Measurements from ENCODE around the gene CAMK1D.

The CAMK1D gene

GRCh38 chr10:12825260-12825849, 476.0 kb downstream of the CAMK1D start:
- TF ChIP-seq GATA3 (IDR thresholded peaks at IDR 0.05; ENCODE audit: low read depth, low read length), result no peak
- no peak for TF ChIP-seq GATA2 (IDR thresholded peaks at IDR 0.05; ENCODE audit: low read depth, low read length)

- TF ChIP-seq GATA2 (IDR thresholded peaks at IDR 0.05; ENCODE audit: low read depth, low read length), result no peak
- TF ChIP-seq GATA3 (IDR thresholded peaks at IDR 0.05; ENCODE audit: low read depth, low read length), result no peak
These were observed 477.5 kb downstream of the CAMK1D start for GRCh38 chr10:12826800-12827372.

DNA sequence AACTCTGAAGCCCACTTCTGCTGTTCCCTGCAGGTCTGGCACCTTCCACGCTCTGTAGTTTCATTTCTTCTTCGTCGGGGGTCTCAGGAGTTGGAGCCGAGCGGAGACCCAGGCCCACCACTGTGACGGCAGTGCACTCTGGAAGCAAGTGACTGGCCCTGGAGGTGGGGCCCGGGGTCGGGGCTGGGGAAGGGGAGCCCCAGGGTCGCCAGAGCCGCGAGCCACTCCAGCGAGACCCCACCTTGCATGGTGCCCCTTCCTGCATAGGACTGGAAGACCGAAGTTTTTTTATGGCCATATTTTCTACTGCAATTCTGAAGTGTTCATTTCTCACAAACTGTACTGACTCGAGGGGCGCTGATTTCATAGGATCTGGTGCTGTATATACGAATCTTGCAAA, 479.4 kb downstream of the CAMK1D start:
- TF ChIP-seq GATA2 (IDR thresholded peaks at IDR 0.05; ENCODE audit: low read depth, low read length), result no peak
- no peak for TF ChIP-seq GATA3 (IDR thresholded peaks at IDR 0.05; ENCODE audit: low read depth, low read length)

- TF ChIP-seq GATA3 (IDR thresholded peaks at IDR 0.05; ENCODE audit: low read depth, low read length) (no peak), GATA2 (IDR thresholded peaks at IDR 0.05; ENCODE audit: low read depth, low read length) (no peak)
These were observed 480.6 kb downstream of the CAMK1D start for GRCh38 chr10:12829831-12830390.

- TF ChIP-seq GATA3 (IDR thresholded peaks at IDR 0.05; ENCODE audit: low read depth, low read length), result no peak
- no peak for TF ChIP-seq GATA2 (IDR thresholded peaks at IDR 0.05; ENCODE audit: low read depth, low read length)
These were observed 482.7 kb downstream of the CAMK1D start for GRCh38 chr10:12832096-12832495.

- TF ChIP-seq GATA2 (IDR thresholded peaks at IDR 0.05; ENCODE audit: low read depth, low read length) (no peak), GATA3 (IDR thresholded peaks at IDR 0.05; ENCODE audit: low read depth, low read length) (no peak)
These were observed 484.1 kb downstream of the CAMK1D start for GRCh38 chr10:12833451-12833850.

DNA sequence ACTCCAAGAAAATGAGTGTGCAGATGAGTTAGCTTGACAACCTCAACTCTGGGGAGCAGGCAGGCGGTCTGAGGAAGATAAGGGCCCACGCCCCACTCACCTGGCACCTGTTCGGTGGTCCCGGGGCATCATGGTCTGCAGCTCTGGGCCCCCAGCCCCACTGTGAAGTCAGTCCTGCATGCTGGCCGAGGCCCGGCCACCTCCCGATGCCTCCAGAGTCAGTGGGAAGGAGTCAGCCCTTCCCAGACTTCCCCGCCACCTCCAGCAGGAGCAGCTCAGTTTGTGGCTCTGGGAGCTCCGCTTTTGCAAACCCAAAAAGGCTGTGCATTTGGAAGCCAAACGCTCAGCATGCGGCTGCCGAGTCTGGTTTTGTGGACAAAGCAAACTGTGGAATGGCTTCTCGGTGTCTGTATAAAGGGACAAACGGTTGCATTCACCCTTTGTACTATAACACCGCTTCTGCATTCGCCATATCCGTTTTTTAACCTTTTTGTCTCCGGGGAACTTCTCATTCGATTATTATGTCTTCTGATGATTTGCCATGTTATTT, 484.8 kb downstream of the CAMK1D start:
- TF ChIP-seq GATA2 (IDR thresholded peaks at IDR 0.05; ENCODE audit: low read depth, low read length) (no peak), GATA3 (IDR thresholded peaks at IDR 0.05; ENCODE audit: low read depth, low read length) (no peak)

- TF ChIP-seq GATA3 (IDR thresholded peaks at IDR 0.05; ENCODE audit: low read depth, low read length), result no peak
- no peak for TF ChIP-seq GATA2 (IDR thresholded peaks at IDR 0.05; ENCODE audit: low read depth, low read length)
These were observed 485.4 kb downstream of the CAMK1D start for GRCh38 chr10:12834721-12835120.

DNA sequence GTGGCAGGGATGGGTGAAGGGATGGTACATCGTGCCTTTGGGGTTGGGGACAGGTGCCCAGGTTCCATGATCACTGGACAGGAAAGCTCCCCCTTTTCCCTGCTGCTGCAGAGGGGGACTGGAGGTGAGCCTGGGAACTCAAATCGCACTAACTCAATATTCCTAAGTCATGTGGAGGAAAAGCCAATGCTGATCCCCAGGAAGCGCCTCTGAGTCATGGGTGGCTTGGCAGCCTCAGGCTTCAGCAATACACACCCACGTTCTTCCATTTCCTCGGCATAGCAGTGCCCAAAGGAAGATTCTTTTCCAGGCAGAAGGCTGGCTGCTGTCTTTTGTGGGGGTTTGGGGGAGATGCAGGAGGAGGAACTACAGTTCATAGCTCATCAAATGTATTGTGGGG, 486.4 kb downstream of the CAMK1D start:
- TF ChIP-seq GATA3 (IDR thresholded peaks at IDR 0.05; ENCODE audit: low read depth, low read length) (no peak), GATA2 (IDR thresholded peaks at IDR 0.05; ENCODE audit: low read depth, low read length) (no peak)

DNA sequence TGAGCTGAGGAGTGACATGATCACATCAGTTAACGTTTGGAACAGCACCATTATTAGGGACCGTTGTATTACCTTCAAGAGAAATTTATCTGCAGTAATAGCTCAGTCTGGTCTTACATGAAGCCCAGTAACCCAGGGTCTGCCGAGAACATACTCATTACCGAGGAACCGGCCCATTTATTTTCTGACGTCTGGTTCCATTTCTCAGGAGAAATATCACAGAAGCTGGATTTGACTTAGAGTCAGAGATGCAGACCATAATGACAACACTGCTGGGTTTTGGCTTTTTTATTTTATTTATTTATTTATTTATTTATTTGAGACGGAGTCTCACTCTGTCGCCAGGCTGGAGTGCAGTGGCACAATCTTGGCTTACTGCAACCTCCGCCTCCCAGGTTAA, 489.0 kb downstream of the CAMK1D start:
- TF ChIP-seq GATA2 (IDR thresholded peaks at IDR 0.05; ENCODE audit: low read depth, low read length) (no peak), GATA3 (IDR thresholded peaks at IDR 0.05; ENCODE audit: low read depth, low read length) (no peak)

- TF ChIP-seq GATA3 (IDR thresholded peaks at IDR 0.05; ENCODE audit: low read depth, low read length), result no peak
- no peak for TF ChIP-seq GATA2 (IDR thresholded peaks at IDR 0.05; ENCODE audit: low read depth, low read length)
These were observed 489.9 kb downstream of the CAMK1D start for GRCh38 chr10:12838995-12839927.

GRCh38 chr10:12839941-12840611, 490.7 kb downstream of the CAMK1D start:
- TF ChIP-seq GATA3 (IDR thresholded peaks at IDR 0.05; ENCODE audit: low read depth, low read length), result no peak
- peak; percentile 57 for TF ChIP-seq GATA2 (IDR thresholded peaks at IDR 0.05; ENCODE audit: low read depth, low read length)

DNA sequence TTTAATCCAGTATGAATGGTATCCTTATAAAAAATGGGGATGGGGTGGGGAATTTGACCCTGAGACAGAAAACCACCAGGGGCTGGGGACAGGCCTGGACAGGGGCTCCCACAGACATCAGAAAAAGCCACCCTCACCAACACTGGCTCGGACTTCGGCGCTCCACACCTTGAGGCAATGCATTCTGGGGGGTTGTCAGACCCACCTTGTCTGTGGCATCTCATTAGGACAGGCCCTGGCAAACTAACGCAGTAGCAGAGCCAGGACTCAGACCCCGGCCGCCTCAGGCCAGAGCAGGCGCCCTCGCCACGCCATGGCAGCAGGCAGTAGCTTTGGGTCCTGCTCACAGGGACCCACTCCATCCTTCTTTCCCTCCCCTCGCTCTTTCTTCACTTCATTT, 492.1 kb downstream of the CAMK1D start:
- TF ChIP-seq GATA2 (IDR thresholded peaks at IDR 0.05; ENCODE audit: low read depth, low read length) (no peak), GATA3 (IDR thresholded peaks at IDR 0.05; ENCODE audit: low read depth, low read length) (no peak)

DNA sequence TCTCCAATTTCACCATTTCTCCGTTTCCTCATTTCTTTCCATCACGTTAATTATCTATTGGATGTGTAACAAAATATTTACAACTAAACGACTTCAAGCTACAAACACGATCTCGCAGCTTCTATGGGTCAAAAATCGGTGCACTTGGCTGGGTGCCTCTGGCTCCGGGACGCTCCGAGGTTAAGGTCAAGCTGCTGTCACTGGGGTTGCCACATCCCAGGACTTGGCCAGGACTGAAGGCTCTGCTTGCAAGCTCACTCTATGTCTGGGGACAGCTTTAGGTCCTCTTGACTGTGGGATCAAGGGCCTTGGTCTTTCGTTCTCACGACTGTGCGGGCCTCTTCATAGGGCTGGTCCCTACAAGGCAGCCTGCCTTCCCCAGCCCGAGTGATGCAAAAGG, 492.5 kb downstream of the CAMK1D start:
- no peak for TF ChIP-seq GATA3 (IDR thresholded peaks at IDR 0.05; ENCODE audit: low read depth, low read length)
- no peak for TF ChIP-seq GATA2 (IDR thresholded peaks at IDR 0.05; ENCODE audit: low read depth, low read length)
